Pancreas (tissue), 10 donors: ENCODE measurements around the gene NRAS. TPM values are rescaled to one million over a fixed set of nuclear protein-coding genes. Genes with fewer than 3 reads are reported as not detected.
A peak's percentile ranks its signal among the peaks of the same experiment; 100 is the strongest.
"Not testable (repeated sequence)": the region's sequence is repeated elsewhere in the genome, so short reads cannot be mapped to it uniquely, and the experiment has no call there.

ENCODE experiments used
- ATAC-seq, 4 donors: fragments of 200-7000 bp; cut with Tn5 transposase; one replicate each; pipeline versions ENCODE4 v1.8.0 to v1.9.1; 2020; ENCODE audit warnings: mild to moderate bottlenecking in 4 of 4, moderate library complexity in 4 of 4
- DNase-seq, 6 donors: peaks; one replicate each; pipeline ENCODE4 v3.0.0-alpha.2; 2020
- FAIRE-seq: peaks from 2 replicates; lab custom pipeline; 2012; peaks lifted over from hg19 to GRCh38; lab: Jason Lieb, UNC
- H3K27ac ChIP-seq, 4 donors: fragments of 200-600 bp; sonication (generic); 1 replicate in 3 of 4; 2 replicates in 1 of 4; pipeline versions ENCODE4 v1.5.0 to v1.8.0; 2020
- H3K27me3 ChIP-seq, 4 donors: fragments of 200-600 bp; one replicate each; pipeline ENCODE4 v1.8.0; 2021
- H3K36me3 ChIP-seq, 3 donors: fragments of 200-600 bp; sonication (generic) in 1 of 3; one replicate each; pipeline versions ENCODE4 v1.5.0 to v1.8.0; 2020 to 2021
- H3K4me1 ChIP-seq, 3 donors: fragments of 200-600 bp; one replicate each; pipeline ENCODE4 v1.8.0; 2021
- H3K4me3 ChIP-seq, 4 donors: fragments of 200-600 bp; sonication (generic) in 2 of 4; one replicate each; pipeline versions ENCODE4 v1.5.0 to v1.8.0; 2020 to 2021
- H3K9me3 ChIP-seq, 4 donors: fragments of 200-600 bp; one replicate each; pipeline ENCODE4 v1.8.0; 2021
- WGBS, 2 donors: extraction: QIAGEN DNeasy Blood & Tissue Kit; methylation state at CpG; one replicate each; pipeline ENCODE4 v1.1.7; 2013; 5-methylcytosine and 5-hydroxymethylcytosine counted together
- intact Hi-C, 3 donors: fragments of 100-400 bp; cut with DNase I; formaldehyde crosslinking; loops; one replicate each; pipeline versions ENCODE4 v1.11.1 to v1.14.2; 2022
- polyA plus RNA-seq, 2 donors: library from polyadenylated mRNA; stranded (reverse); fragments of 200-250 nt; gene quantifications; one replicate each; pipeline ENCODE4 v1.2.3, GENCODE V29; 2013
- total RNA-seq, 6 donors: library from RNA; stranded (reverse); fragmentation: NEBNext Ultra II Directional in 4 of 6; extraction: Animal tissue kit (Norgen Biotek cat#: 25700) in 4 of 6; gene quantifications; one replicate each; pipeline versions ENCODE4 v1.2.1 to v1.2.4, GENCODE V29; 2021 to 2023
- TF ChIP-seq, protein P1 (sequence below), 4 donors: fragments of 200-600 bp; sonication (generic) in 3 of 4; IDR thresholded peaks; one replicate each; pipeline versions ENCODE4 v1.5.0 to v1.8.0; 2021; ENCODE audit warnings: antibody characterized with exemption in 4 of 4
- donor health status: healthy with polysubstance abuse.
- donor health status: DM: no; HTN: no; CAD: no; lungs with moderate emphysema.
- donor health status: DM: no; HTN: no; CAD: no.
- donor health status: control.
- donor health status: control.
- donor health status: Bipolar disorder and iron deficiency.
- donor health status: DM: yes; HTN: yes; CAD: no.
- donor health status: DM: no; HTN: no; CAD: no.
- donor health status: DM: no; HTN: no; CAD: no.
- donor health status: DM: yes; HTN: yes; CAD: no.

NRAS gene
- total and polyA plus RNA-seq, 8 donors = 5.4 to 18.4 (median 9.5) TPM

- H3K4me1 ChIP-seq = peaks cover 20 to 43% (median 33%) of the 10 kb centered on the region in 3 donors
- H3K36me3 ChIP-seq = no peaks in the 10 kb centered on the region
- no peaks in the 10 kb centered on the region for H3K27me3 ChIP-seq
- H3K4me3 ChIP-seq = peak overlapping the region; percentile 73 to 80 (median 78)
- WGBS, 2 donors = 0 to 1% methylated on average over 17 of the region's 17 CpGs
- DNase-seq (peak in 1 of 6 donors; percentile 37), FAIRE-seq (no peak), ATAC-seq (peak in 3 of 4 donors; percentile 3 to 16 (median 8))
- TF ChIP-seq, protein P1, sequence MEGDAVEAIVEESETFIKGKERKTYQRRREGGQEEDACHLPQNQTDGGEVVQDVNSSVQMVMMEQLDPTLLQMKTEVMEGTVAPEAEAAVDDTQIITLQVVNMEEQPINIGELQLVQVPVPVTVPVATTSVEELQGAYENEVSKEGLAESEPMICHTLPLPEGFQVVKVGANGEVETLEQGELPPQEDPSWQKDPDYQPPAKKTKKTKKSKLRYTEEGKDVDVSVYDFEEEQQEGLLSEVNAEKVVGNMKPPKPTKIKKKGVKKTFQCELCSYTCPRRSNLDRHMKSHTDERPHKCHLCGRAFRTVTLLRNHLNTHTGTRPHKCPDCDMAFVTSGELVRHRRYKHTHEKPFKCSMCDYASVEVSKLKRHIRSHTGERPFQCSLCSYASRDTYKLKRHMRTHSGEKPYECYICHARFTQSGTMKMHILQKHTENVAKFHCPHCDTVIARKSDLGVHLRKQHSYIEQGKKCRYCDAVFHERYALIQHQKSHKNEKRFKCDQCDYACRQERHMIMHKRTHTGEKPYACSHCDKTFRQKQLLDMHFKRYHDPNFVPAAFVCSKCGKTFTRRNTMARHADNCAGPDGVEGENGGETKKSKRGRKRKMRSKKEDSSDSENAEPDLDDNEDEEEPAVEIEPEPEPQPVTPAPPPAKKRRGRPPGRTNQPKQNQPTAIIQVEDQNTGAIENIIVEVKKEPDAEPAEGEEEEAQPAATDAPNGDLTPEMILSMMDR (IDR thresholded peaks at IDR 0.05) = no peak
- intact Hi-C loops = no loop called here
- no peaks in the 10 kb centered on the region for H3K9me3 ChIP-seq
- H3K27ac ChIP-seq = peak overlapping the region in 3 of 4 donors; percentile 95 to 99 (median 98)
Observed at GRCh38 chr1:114756949-114757454, 40.4 kb upstream of the NRAS start.

DNA sequence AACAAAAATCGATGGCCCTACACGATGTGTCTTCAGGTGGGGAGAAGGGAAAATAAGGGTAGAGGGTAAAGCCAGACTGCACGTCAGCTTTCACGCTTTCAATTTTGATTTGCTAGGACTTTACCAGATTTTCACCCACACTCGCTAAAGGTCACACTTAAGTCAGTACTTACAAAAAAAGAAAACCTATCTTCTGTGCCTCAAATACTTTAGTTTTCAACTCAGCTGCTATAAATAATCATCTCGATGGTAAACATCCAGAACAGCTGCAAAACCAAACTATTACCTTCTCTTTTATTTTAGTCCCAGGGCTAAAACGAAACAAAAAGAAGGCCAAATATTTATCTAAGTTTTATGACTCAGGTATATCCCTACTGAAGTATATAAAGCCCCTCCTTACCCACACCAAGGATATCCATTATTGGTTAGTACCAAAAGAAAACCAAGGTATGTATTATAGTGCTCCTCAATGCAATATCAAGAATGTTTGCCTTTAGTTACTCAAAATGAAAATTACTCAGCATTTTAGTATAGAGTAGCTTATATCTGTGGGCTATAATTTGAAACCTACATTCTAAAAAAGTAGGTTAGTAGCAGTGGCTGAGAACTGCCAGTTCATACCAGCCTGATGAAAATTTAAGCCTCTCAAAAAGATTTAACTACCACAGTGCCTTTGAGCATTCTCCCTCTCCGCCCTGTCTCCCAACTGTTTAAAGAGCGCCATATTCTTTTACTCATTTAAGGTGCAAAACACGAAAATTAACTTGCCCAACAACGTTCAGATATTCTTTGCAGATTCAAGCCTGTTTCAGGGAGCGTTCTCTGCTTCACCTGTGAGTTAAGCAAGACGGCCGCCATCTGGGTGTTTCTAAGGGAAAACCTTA, 39.7 kb upstream of the NRAS start:
- DNase-seq = no peak
- no peaks in the 10 kb centered on the region for H3K9me3 ChIP-seq
- ATAC-seq = no peak
- H3K27me3 ChIP-seq = no peaks in the 10 kb centered on the region
- H3K27ac ChIP-seq = peak overlapping the region in 2 of 4 donors; percentile 1 to 98
- TF ChIP-seq, protein P1 (IDR thresholded peaks at IDR 0.05) = no peak
- intact Hi-C loops = no loop called here
- H3K36me3 ChIP-seq = no peaks in the 10 kb centered on the region
- FAIRE-seq = no peak
- 13 to 19% methylated on average over 14 of the region's 14 CpGs for WGBS, 2 donors
- peaks cover 20 to 50% (median 41%) of the 10 kb centered on the region in 3 donors for H3K4me1 ChIP-seq
- H3K4me3 ChIP-seq = peak overlapping the region; percentile 73 to 80 (median 78)

GRCh38 chr1:114755006-114755931, 38.7 kb upstream of the NRAS start:
- DNase-seq = no peak
- H3K36me3 ChIP-seq = no peaks in the 10 kb centered on the region
- no peaks in the 10 kb centered on the region for H3K9me3 ChIP-seq
- 26 to 38% methylated on average over 7 of the region's 7 CpGs for WGBS, 2 donors
- H3K27me3 ChIP-seq = no peaks in the 10 kb centered on the region
- peaks cover 26 to 60% (median 49%) of the 10 kb centered on the region in 3 donors for H3K4me1 ChIP-seq
- TF ChIP-seq, protein P1 (IDR thresholded peaks at IDR 0.05) = no peak
- H3K4me3 ChIP-seq = peak overlapping the region in 2 of 4 donors; percentile 73 to 80
- intact Hi-C loops = no loop called here
- FAIRE-seq = no peak
- no peak overlapping the region for H3K27ac ChIP-seq
- ATAC-seq = no peak

GRCh38 chr1:114753702-114754101, 37.1 kb upstream of the NRAS start:
- FAIRE-seq, H3K4me3 ChIP-seq, intact Hi-C loops, H3K27ac ChIP-seq, H3K27me3 ChIP-seq, H3K9me3 ChIP-seq, ATAC-seq, DNase-seq: not testable (repeated sequence)
- H3K4me1 ChIP-seq = peaks cover 30 to 70% (median 51%) of the 10 kb centered on the region in 3 donors
- 90 to 94% methylated on average over 6 of the region's 6 CpGs for WGBS, 2 donors
- H3K36me3 ChIP-seq = peaks cover 0 to 11% (median 0%) of the 10 kb centered on the region in 3 donors

DNA sequence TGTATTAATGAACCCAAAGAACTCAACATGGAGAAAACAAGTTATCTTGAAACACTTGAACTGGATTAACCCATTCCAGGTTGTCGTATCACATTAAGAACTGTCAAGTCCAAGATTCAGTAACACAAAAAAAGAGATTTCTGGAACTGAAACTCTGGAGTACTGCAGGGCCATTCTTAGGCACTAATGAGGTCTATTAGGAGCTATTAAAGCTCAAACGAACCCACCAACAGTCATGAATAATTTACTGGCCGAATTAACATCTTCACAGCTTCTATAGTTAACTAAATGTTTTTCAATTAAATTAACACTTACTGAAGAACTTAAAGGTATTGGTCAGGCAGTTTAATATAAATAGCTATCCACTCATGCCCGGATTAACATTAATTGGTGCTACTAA, 36.6 kb upstream of the NRAS start:
- TF ChIP-seq, protein P1 (IDR thresholded peaks at IDR 0.05) = no peak
- 62 to 65% methylated on average over 4 of the region's 4 CpGs for WGBS, 2 donors
- Histone ChIP-seq H3K36me3 (peaks cover 0 to 11% (median 0%) of the 10 kb centered on the region in 3 donors), H3K4me3 (no peak overlapping the region), H3K4me1 (peaks cover 30 to 71% (median 51%) of the 10 kb centered on the region in 3 donors), H3K27ac (no peak overlapping the region), H3K27me3 (no peaks in the 10 kb centered on the region), H3K9me3 (no peaks in the 10 kb centered on the region)
- ATAC-seq = no peak
- intact Hi-C loops = no loop called here
- no peak for DNase-seq
- no peak for FAIRE-seq
